ENCODE results near the gene NUP62.
"Not testable (repeated sequence)": the region's sequence is repeated elsewhere in the genome, so short reads cannot be mapped to it uniquely, and the experiment has no call there.

Gene NUP62

GRCh38 chr19:49951806-49952478, 22.6 kb upstream of the NUP62 start:
- DNase-seq (ENCODE audit: low spot score) = no peak

- DNase-seq (ENCODE audit: low spot score) = no peak
Measured at GRCh38 chr19:49950956-49951526, 21.7 kb upstream of the NUP62 start.

- no peak for DNase-seq (ENCODE audit: low spot score)
Measured at GRCh38 chr19:49950590-49950948, 21.3 kb upstream of the NUP62 start.

- DNase-seq (ENCODE audit: low spot score) = no peak
Measured at GRCh38 chr19:49949742-49950589, 20.7 kb upstream of the NUP62 start.

GRCh38 chr19:49946415-49946814, 17.1 kb upstream of the NUP62 start:
- no peak for DNase-seq (ENCODE audit: low spot score)

GRCh38 chr19:49944567-49944966, 15.3 kb upstream of the NUP62 start:
- not testable (repeated sequence) for DNase-seq (ENCODE audit: low spot score)

GRCh38 chr19:49940482-49940791, 11.1 kb upstream of the NUP62 start:
- no peak for DNase-seq (ENCODE audit: low spot score)

- no peak for DNase-seq (ENCODE audit: low spot score)
Measured at GRCh38 chr19:49939721-49940481, 10.6 kb upstream of the NUP62 start.

- DNase-seq (ENCODE audit: low spot score) = no peak
Measured at GRCh38 chr19:49938662-49939061, 9.4 kb upstream of the NUP62 start.

- peak; percentile 80 for DNase-seq (ENCODE audit: low spot score)
Measured at GRCh38 chr19:49937750-49938381, 8.6 kb upstream of the NUP62 start.

- no peak for DNase-seq (ENCODE audit: low spot score)
Measured at GRCh38 chr19:49936549-49936948, 7.2 kb upstream of the NUP62 start.

GRCh38 chr19:49933643-49934042, 4.3 kb upstream of the NUP62 start:
- no peak for DNase-seq (ENCODE audit: low spot score)

- no peak for DNase-seq (ENCODE audit: low spot score)
Measured at GRCh38 chr19:49932731-49933131, 3.4 kb upstream of the NUP62 start.

GRCh38 chr19:49932041-49932451, 2.7 kb upstream of the NUP62 start:
- no peak for DNase-seq (ENCODE audit: low spot score)

- DNase-seq (ENCODE audit: low spot score) = no peak
Measured at GRCh38 chr19:49931293-49932040, 2.2 kb upstream of the NUP62 start.

GRCh38 chr19:49930483-49931011, 1.2 kb upstream of the NUP62 start:
- no peak for DNase-seq (ENCODE audit: low spot score)

GRCh38 chr19:49929611-49930482, 543 bp upstream of the NUP62 start:
- peak; percentile 99 for DNase-seq (ENCODE audit: low spot score)

- no peak for DNase-seq (ENCODE audit: low spot score)
Measured at GRCh38 chr19:49927526-49928264, 1.6 kb downstream of the NUP62 start.

GRCh38 chr19:49926515-49926914, 2.8 kb downstream of the NUP62 start:
- no peak for DNase-seq (ENCODE audit: low spot score)

Measured in SW480 (cell line).